AG04450 (cell line): ENCODE measurements around the gene MAFF. TPM values are rescaled to one million over a fixed set of nuclear protein-coding genes. Genes with fewer than 3 reads are reported as not detected.

Experiments used
- CTCF ChIA-PET: fragments of 300-600, 350-600 bp; formaldehyde crosslinking; extraction: SDS; loops from one replicate; lab custom pipeline; 2022; ENCODE audit warnings: antibody characterized with exemption, inconsistent platforms; lab: Charles Lee
- POLR2A ChIA-PET: fragments of 350-600 bp; formaldehyde crosslinking; extraction: SDS; loops from one replicate; lab custom pipeline; 2021; ENCODE audit warnings: antibody characterized with exemption, inconsistent platforms; lab: Yijun Ruan, JAX
- DNase-seq: peaks from one replicate; pipeline ENCODE4 v3.0.0-alpha.2; 2011; ENCODE audit warnings: low read depth, low spot score
- H3K27ac ChIP-seq: one replicate; pipeline ENCODE4 v1.5.1; 2012; ENCODE audit warnings: low read depth, low read length, control low read depth
- H3K27me3 ChIP-seq: one replicate; pipeline ENCODE4 v1.6.0; 2012; ENCODE audit warnings: low read length; ENCODE audit not compliant: control insufficient read depth, insufficient read depth
- H3K4me3 ChIP-seq: 2 replicates; pipeline ENCODE4 v1.5.1; 2011; ENCODE audit warnings: mild to moderate bottlenecking, low read depth, low read length, control low read depth
- H3K9me3 ChIP-seq: 2 replicates; pipeline ENCODE4 v1.5.1; 2012; ENCODE audit warnings: low read length; ENCODE audit not compliant: control insufficient read depth, insufficient read depth
- CTCF ChIP-seq: IDR thresholded peaks from 2 replicates; pipeline ENCODE4 v1.5.1; 2011; ENCODE audit warnings: low read depth, low read length, control low read depth, inconsistent platforms
- polyA plus RNA-seq: library from polyadenylated mRNA; depleted of rRNA; stranded (reverse); fragments of >200 nt; gene quantifications from 2 replicates; pipeline ENCODE4 v1.2.3, GENCODE V29; 2011

Gene MAFF
- polyA plus RNA-seq, 1 experiment, result 8.3 TPM

GRCh38 chr22:38246692-38247091, 44.9 kb downstream of the MAFF start:
- DNase-seq, result no peak
- Histone ChIP-seq H3K4me3 (no peak overlapping the region), H3K27ac (no peak overlapping the region), H3K9me3 (peaks cover 10% of the 10 kb centered on the region), H3K27me3 (no peaks in the 10 kb centered on the region)
- ChIA-PET POLR2A (no interaction called here), CTCF (no interaction called here)
- no peak for TF ChIP-seq CTCF

GRCh38 chr22:38247713-38248112, 45.9 kb downstream of the MAFF start:
- H3K27me3 ChIP-seq, result no peaks in the 10 kb centered on the region
- ChIA-PET POLR2A (no interaction called here), CTCF (interaction anchor here (0.5 to 0.9 kb wide), 2 partner anchors 9 to 164 kb away, joined by 3 read pairs; no protein-coding TSS in a partner anchor)
- H3K9me3 ChIP-seq, result peaks cover 10% of the 10 kb centered on the region
- no peak overlapping the region for H3K27ac ChIP-seq
- TF ChIP-seq CTCF, result no peak
- no peak overlapping the region for H3K4me3 ChIP-seq
- no peak for DNase-seq

- Histone ChIP-seq H3K4me3 (no peak overlapping the region), H3K27me3 (no peaks in the 10 kb centered on the region), H3K27ac (no peak overlapping the region), H3K9me3 (peaks cover 10% of the 10 kb centered on the region)
- POLR2A ChIA-PET, result no interaction called here
- no peak for DNase-seq
- CTCF ChIA-PET, result interaction anchor here (0.5 to 0.9 kb wide), 2 partner anchors 9 to 163 kb away, joined by 3 read pairs; no protein-coding TSS in a partner anchor
- no peak for TF ChIP-seq CTCF
Observed at GRCh38 chr22:38248280-38248679, 46.5 kb downstream of the MAFF start.

GRCh38 chr22:38249301-38249700, 47.5 kb downstream of the MAFF start:
- Histone ChIP-seq H3K27me3 (no peaks in the 10 kb centered on the region), H3K4me3 (no peak overlapping the region), H3K9me3 (peaks cover 10% of the 10 kb centered on the region), H3K27ac (no peak overlapping the region)
- ChIA-PET POLR2A (no interaction called here), CTCF (interaction anchor here (1.0 kb wide), 1 partner anchor 9 kb away, joined by 4 read pairs; no protein-coding TSS in a partner anchor)
- DNase-seq, result no peak
- no peak for TF ChIP-seq CTCF

GRCh38 chr22:38249803-38250642, 48.2 kb downstream of the MAFF start:
- DNase-seq, result no peak
- peaks cover 10% of the 10 kb centered on the region for H3K9me3 ChIP-seq
- CTCF ChIA-PET, result interaction anchor here (1.0 kb wide), 1 partner anchor 10 kb away, joined by 4 read pairs; no protein-coding TSS in a partner anchor
- no peak for TF ChIP-seq CTCF
- H3K27ac ChIP-seq, result no peak overlapping the region
- no peaks in the 10 kb centered on the region for H3K27me3 ChIP-seq
- POLR2A ChIA-PET, result interaction anchor here (0.6 kb wide), 1 partner anchor 21 kb away, joined by 3 read pairs; no protein-coding TSS in a partner anchor
- H3K4me3 ChIP-seq, result no peak overlapping the region
